Measurements from ENCODE around the gene CPNE7. TPM values are rescaled to one million over a fixed set of nuclear protein-coding genes. Genes with fewer than 3 reads are reported as not detected.

CPNE7 gene
- polyA plus RNA-seq, 1 experiment, result 7.5 TPM

GRCh38 chr16:89599902-89600301 lies 24.3 kb downstream of the CPNE7 start:
- no peak for TF ChIP-seq CTCF (IDR thresholded peaks at IDR 0.05; ENCODE audit: low read depth, low read length)
- Histone ChIP-seq H3K27ac (ENCODE audit: low read depth, low read length) (no peak overlapping the region), H3K27me3 (ENCODE audit: control insufficient read depth, insufficient read depth, low read length) (no peaks in the 10 kb centered on the region), H3K9me3 (ENCODE audit: control insufficient read depth, insufficient read depth, low read length) (peaks cover 6% of the 10 kb centered on the region; the same call in 1 of the 2 replicates), H3K4me3 (ENCODE audit: low read depth, low read length) (no peak overlapping the region)
- POLR2A ChIA-PET, result interaction anchor here (0.6 kb wide), 1 partner anchor 76 kb away, joined by 10 read pairs; no protein-coding TSS in a partner anchor
- no peak for DNase-seq (ENCODE audit: low read depth, low spot score)
- CTCF ChIA-PET, result no interaction called here

DNA sequence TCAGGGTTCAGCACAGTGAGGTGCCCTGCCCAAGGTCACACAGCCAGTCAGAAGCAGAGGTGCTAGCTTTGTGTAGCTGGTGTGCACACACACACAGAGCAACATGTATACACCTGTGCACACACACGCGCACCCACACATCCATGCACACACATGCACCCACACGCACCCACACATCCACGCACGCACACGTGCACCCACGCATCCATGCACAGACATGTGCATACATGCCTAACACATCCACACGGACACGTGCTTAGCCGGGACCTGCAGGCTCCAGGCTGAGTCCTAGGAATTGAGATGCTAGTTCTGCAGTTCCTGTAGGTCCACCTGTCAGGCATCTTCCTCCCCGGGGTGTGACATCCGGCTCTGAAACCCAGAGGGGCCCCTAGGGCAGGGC lies 24.9 kb downstream of the CPNE7 start:
- Histone ChIP-seq H3K27ac (ENCODE audit: low read depth, low read length) (no peak overlapping the region), H3K4me3 (ENCODE audit: low read depth, low read length) (no peak overlapping the region), H3K27me3 (ENCODE audit: control insufficient read depth, insufficient read depth, low read length) (no peaks in the 10 kb centered on the region), H3K9me3 (ENCODE audit: control insufficient read depth, insufficient read depth, low read length) (peaks cover 3% of the 10 kb centered on the region; the same call in 1 of the 2 replicates)
- ChIA-PET POLR2A (interaction anchor here (0.6 kb wide), 1 partner anchor 77 kb away, joined by 10 read pairs; no protein-coding TSS in a partner anchor), CTCF (no interaction called here)
- DNase-seq (ENCODE audit: low read depth, low spot score), result no peak
- TF ChIP-seq CTCF (IDR thresholded peaks at IDR 0.05; ENCODE audit: low read depth, low read length), result no peak

DNA sequence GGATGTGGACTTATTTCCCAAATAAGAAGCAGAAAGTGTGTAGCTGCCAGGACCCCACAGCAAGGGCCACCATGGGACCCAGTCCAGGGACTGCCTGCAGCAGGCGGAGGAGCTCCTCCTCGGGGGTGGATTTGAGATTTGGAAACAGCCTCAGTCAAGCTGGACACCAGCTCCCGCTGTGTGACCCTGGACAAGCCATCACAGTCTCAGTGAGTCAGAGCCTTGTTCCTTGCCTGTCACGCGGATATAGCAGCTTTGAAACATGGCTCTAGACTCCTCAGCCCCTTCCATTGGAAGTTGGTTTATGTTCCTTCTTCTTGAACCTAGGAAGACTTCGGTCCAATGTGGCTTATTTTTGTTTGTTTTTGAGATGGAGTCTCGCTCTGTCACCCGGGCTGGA lies 25.4 kb downstream of the CPNE7 start:
- no peak overlapping the region for H3K27ac ChIP-seq (ENCODE audit: low read depth, low read length)
- H3K9me3 ChIP-seq (ENCODE audit: control insufficient read depth, insufficient read depth, low read length), result no peaks in the 10 kb centered on the region; the same call in 1 of the 2 replicates
- no peaks in the 10 kb centered on the region for H3K27me3 ChIP-seq (ENCODE audit: control insufficient read depth, insufficient read depth, low read length)
- CTCF ChIA-PET, result no interaction called here
- POLR2A ChIA-PET, result interaction anchor here (0.5 kb wide), 1 partner anchor 25 kb away, joined by 7 read pairs; the partner anchor contains the start of gene CPNE7
- H3K4me3 ChIP-seq (ENCODE audit: low read depth, low read length), result no peak overlapping the region
- no peak for DNase-seq (ENCODE audit: low read depth, low spot score)
- no peak for TF ChIP-seq CTCF (IDR thresholded peaks at IDR 0.05; ENCODE audit: low read depth, low read length)

DNA sequence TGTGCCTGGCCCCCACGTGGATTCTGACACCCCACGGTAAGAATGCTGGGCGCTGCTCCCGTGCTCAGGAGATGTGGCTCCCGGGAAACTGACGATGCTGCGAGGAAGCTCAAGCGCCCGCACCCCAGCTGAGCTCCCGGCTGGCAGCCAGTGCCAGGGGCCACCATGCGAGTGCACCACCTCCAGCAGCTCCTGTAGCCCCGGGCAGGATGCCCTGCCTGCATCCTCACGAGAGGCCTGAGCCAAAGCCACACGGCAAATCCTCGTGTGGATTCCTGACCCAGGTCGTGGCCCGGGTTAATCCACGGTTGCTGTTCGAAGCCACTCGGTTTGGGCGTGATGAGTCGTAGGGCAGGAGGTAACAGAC lies 26.3 kb downstream of the CPNE7 start:
- DNase-seq (ENCODE audit: low read depth, low spot score), result no peak
- H3K9me3 ChIP-seq (ENCODE audit: control insufficient read depth, insufficient read depth, low read length), result no peaks in the 10 kb centered on the region; the same call in 1 of the 2 replicates
- ChIA-PET CTCF (no interaction called here), POLR2A (interaction anchor here (0.8 to 1.9 kb wide), 5 partner anchors 14 to 38 kb away, joined by 3 to 17 read pairs (median 3); partner anchors contain the start of gene CPNE7)
- H3K27ac ChIP-seq (ENCODE audit: low read depth, low read length), result peak overlapping the region; percentile 77
- TF ChIP-seq CTCF (IDR thresholded peaks at IDR 0.05; ENCODE audit: low read depth, low read length), result no peak
- H3K27me3 ChIP-seq (ENCODE audit: control insufficient read depth, insufficient read depth, low read length), result no peaks in the 10 kb centered on the region
- H3K4me3 ChIP-seq (ENCODE audit: low read depth, low read length), result no peak overlapping the region

GRCh38 chr16:89602273-89602951 lies 26.9 kb downstream of the CPNE7 start:
- CTCF ChIA-PET, result interaction anchor here (0.7 kb wide), 1 partner anchor 14 kb away, joined by 3 read pairs; no protein-coding TSS in a partner anchor
- POLR2A ChIA-PET, result interaction anchor here (0.6 to 1.9 kb wide), 6 partner anchors 13 to 38 kb away, joined by 3 to 17 read pairs (median 4); partner anchors contain the start of gene CPNE7
- H3K27ac ChIP-seq (ENCODE audit: low read depth, low read length), result peak overlapping the region; percentile 77
- no peaks in the 10 kb centered on the region; the same call in 1 of the 2 replicates for H3K9me3 ChIP-seq (ENCODE audit: control insufficient read depth, insufficient read depth, low read length)
- peak overlapping the region; percentile 22 for H3K4me3 ChIP-seq (ENCODE audit: low read depth, low read length)
- peak; percentile 72 for DNase-seq (ENCODE audit: low read depth, low spot score)
- TF ChIP-seq CTCF (IDR thresholded peaks at IDR 0.05; ENCODE audit: low read depth, low read length), result 0 out of 2 replicates have a peak, but pooled peaks have one; percentile 12
- no peaks in the 10 kb centered on the region for H3K27me3 ChIP-seq (ENCODE audit: control insufficient read depth, insufficient read depth, low read length)

Data from AG04450 (cell line).